ENCODE measurements around the gene KCNJ10. TPM values are rescaled to one million over a fixed set of nuclear protein-coding genes. Genes with fewer than 3 reads are reported as not detected.

The KCNJ10 gene
- total RNA-seq, 1 experiment from 2014 or later, result 0.08 TPM

DNA sequence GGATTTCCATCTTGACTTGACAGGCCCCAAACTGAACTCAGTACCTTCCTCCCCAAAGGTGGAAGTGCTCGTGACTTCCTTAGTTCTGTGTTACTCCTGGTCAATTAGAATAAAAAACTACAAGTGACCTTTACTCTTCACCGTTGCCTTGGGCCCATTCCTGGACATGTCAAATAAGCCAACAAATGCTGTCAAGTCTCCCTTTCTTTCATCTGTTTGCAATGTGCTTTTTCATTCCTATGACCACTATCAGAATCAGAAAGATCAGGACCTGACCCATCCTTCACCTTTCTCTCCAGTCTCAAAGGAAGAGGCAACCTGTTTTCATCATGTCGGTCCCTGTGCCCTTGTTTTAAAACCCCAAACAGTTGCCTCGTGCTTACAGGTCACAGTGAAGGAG is 4.9 kb upstream of the KCNJ10 start:
- H3K27ac ChIP-seq (ENCODE audit: low read length), result no peak overlapping the region
- H3K9me3 ChIP-seq (ENCODE audit: control insufficient read depth, insufficient read depth, low read depth, low read length), result no peaks in the 10 kb centered on the region
- DNase-seq (ENCODE audit: low read depth, low spot score) (no peak), ATAC-seq (no peak)
- peaks cover 22% of the 10 kb centered on the region for H3K27me3 ChIP-seq (ENCODE audit: control insufficient read depth, insufficient read depth, low read length)
- no peaks in the 10 kb centered on the region for H3K4me1 ChIP-seq (ENCODE audit: control insufficient read depth, insufficient read depth, low read length)
- H3K4me3 ChIP-seq (ENCODE audit: low read depth in 2 of 2, low read length in 2 of 2), result no peak overlapping the region
- CTCF ChIA-PET, result no interaction called here
- no peaks in the 10 kb centered on the region for H3K36me3 ChIP-seq (ENCODE audit: control insufficient read depth, insufficient read depth, low read length)
- POLR2A ChIA-PET, result no interaction called here
- intact Hi-C loops (cut with micrococcal nuclease; ENCODE audit: unreplicated experiment), result no loop called here
- in situ Hi-C loops (cut with HindIII; ENCODE audit: low pct_unique_long_range_greater_than_20kb, low sequenced_read_pairs), result no loop called here
- no TSS peak for BruUV-seq (replicated peaks)
- TF ChIP-seq POLR2AphosphoS5 (IDR thresholded peaks at IDR 0.05; ENCODE audit: low read depth, low read length) (no peak), SIN3A (IDR thresholded peaks at IDR 0.05; ENCODE audit: borderline replicate concordance, insufficient read depth, low read depth, low read length) (no peak)

DNA sequence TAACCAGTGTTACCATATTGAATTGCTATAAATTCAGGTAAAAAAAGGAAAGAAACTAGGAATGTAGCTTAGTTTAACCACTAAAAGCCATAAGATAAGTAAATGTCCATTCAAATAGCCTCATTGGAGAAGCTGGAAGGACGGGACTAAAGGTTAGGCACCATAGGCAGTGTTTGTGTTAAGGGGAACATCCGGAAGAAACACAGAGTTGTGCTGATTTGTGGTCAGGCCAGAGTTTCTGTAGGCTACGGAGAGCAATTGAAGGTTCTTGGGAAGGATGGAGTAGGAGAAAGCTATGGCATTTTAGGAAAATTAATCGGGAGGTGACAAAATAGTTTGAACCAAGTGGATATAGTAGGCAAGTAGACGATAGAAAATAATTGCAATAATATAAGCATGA is 1.3 kb upstream of the KCNJ10 start:
- Histone ChIP-seq H3K27ac (ENCODE audit: low read length) (no peak overlapping the region), H3K36me3 (ENCODE audit: control insufficient read depth, insufficient read depth, low read length) (no peaks in the 10 kb centered on the region), H3K9me3 (ENCODE audit: control insufficient read depth, insufficient read depth, low read depth, low read length) (no peaks in the 10 kb centered on the region), H3K27me3 (ENCODE audit: control insufficient read depth, insufficient read depth, low read length) (peaks cover 15% of the 10 kb centered on the region), H3K4me1 (ENCODE audit: control insufficient read depth, insufficient read depth, low read length) (no peaks in the 10 kb centered on the region), H3K4me3 (ENCODE audit: low read depth in 2 of 2, low read length in 2 of 2) (no peak overlapping the region)
- DNase-seq (ENCODE audit: low read depth, low spot score), result no peak
- intact Hi-C loops (cut with micrococcal nuclease; ENCODE audit: unreplicated experiment), result no loop called here
- CTCF ChIA-PET, result interaction anchor here (0.6 kb wide), 1 partner anchor 10 kb away, joined by 5 read pairs; no protein-coding TSS in a partner anchor
- TF ChIP-seq SIN3A (IDR thresholded peaks at IDR 0.05; ENCODE audit: borderline replicate concordance, insufficient read depth, low read depth, low read length) (no peak), TCF7L2 (IDR thresholded peaks at IDR 0.05; ENCODE audit: low read depth, low read length) (no peak), POLR2AphosphoS5 (IDR thresholded peaks at IDR 0.05; ENCODE audit: low read depth, low read length) (no peak)
- TF ChIP-seq, protein P1, sequence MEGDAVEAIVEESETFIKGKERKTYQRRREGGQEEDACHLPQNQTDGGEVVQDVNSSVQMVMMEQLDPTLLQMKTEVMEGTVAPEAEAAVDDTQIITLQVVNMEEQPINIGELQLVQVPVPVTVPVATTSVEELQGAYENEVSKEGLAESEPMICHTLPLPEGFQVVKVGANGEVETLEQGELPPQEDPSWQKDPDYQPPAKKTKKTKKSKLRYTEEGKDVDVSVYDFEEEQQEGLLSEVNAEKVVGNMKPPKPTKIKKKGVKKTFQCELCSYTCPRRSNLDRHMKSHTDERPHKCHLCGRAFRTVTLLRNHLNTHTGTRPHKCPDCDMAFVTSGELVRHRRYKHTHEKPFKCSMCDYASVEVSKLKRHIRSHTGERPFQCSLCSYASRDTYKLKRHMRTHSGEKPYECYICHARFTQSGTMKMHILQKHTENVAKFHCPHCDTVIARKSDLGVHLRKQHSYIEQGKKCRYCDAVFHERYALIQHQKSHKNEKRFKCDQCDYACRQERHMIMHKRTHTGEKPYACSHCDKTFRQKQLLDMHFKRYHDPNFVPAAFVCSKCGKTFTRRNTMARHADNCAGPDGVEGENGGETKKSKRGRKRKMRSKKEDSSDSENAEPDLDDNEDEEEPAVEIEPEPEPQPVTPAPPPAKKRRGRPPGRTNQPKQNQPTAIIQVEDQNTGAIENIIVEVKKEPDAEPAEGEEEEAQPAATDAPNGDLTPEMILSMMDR (IDR thresholded peaks at IDR 0.05), result no peak
- TF ChIP-seq, protein P2, sequence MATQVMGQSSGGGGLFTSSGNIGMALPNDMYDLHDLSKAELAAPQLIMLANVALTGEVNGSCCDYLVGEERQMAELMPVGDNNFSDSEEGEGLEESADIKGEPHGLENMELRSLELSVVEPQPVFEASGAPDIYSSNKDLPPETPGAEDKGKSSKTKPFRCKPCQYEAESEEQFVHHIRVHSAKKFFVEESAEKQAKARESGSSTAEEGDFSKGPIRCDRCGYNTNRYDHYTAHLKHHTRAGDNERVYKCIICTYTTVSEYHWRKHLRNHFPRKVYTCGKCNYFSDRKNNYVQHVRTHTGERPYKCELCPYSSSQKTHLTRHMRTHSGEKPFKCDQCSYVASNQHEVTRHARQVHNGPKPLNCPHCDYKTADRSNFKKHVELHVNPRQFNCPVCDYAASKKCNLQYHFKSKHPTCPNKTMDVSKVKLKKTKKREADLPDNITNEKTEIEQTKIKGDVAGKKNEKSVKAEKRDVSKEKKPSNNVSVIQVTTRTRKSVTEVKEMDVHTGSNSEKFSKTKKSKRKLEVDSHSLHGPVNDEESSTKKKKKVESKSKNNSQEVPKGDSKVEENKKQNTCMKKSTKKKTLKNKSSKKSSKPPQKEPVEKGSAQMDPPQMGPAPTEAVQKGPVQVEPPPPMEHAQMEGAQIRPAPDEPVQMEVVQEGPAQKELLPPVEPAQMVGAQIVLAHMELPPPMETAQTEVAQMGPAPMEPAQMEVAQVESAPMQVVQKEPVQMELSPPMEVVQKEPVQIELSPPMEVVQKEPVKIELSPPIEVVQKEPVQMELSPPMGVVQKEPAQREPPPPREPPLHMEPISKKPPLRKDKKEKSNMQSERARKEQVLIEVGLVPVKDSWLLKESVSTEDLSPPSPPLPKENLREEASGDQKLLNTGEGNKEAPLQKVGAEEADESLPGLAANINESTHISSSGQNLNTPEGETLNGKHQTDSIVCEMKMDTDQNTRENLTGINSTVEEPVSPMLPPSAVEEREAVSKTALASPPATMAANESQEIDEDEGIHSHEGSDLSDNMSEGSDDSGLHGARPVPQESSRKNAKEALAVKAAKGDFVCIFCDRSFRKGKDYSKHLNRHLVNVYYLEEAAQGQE (IDR thresholded peaks at IDR 0.05; ENCODE audit: insufficient read depth in 1 of 2, low read depth in 2 of 2, low read length in 1 of 2), result no peak
- in situ Hi-C loops (cut with HindIII; ENCODE audit: low pct_unique_long_range_greater_than_20kb, low sequenced_read_pairs), result no loop called here
- POLR2A ChIA-PET, result interaction anchor here (0.5 to 0.8 kb wide), 3 partner anchors 74 to 1076 kb away, joined by 3 to 8 read pairs (median 4); no protein-coding TSS in a partner anchor
- ATAC-seq, result no peak
- no TSS peak for BruUV-seq (replicated peaks)
